Mesendoderm (in vitro differentiated cells): ENCODE data around the gene POLQ.
"Not testable (repeated sequence)": the region's sequence is repeated elsewhere in the genome, so short reads cannot be mapped to it uniquely, and the experiment has no call there.

ENCODE experiments used
- DNase-seq: peaks from one replicate; pipeline ENCODE4 v3.0.0; 2013
- H2AK5ac ChIP-seq: 2 replicates; pipeline ENCODE4 v1.6.1; 2013; ENCODE audit warnings: low read length, inconsistent platforms
- H2BK120ac ChIP-seq: 2 replicates; pipeline ENCODE4 v1.6.1; 2013; ENCODE audit warnings: low read depth, mild to moderate bottlenecking, low read length, moderate library complexity, mixed read lengths
- H2BK15ac ChIP-seq: replicated peaks from 2 replicates; pipeline ENCODE4 v1.6.1; 2013; ENCODE audit warnings: low read depth, mild to moderate bottlenecking, moderate library complexity
- H2BK5ac ChIP-seq: 2 replicates; pipeline ENCODE4 v1.6.1; 2013; ENCODE audit warnings: low read length, inconsistent platforms
- H3K18ac ChIP-seq: 2 replicates; pipeline ENCODE4 v1.6.1; 2013; ENCODE audit warnings: mild to moderate bottlenecking, low read length, mixed read lengths
- H3K23ac ChIP-seq: one replicate; pipeline ENCODE4 v1.6.1; 2013; ENCODE audit warnings: low read length
- H3K27ac ChIP-seq: 2 replicates; pipeline ENCODE4 v1.5.1; 2013; ENCODE audit warnings: low read depth, mild to moderate bottlenecking, inconsistent platforms, low read length, moderate library complexity
- H3K27me3 ChIP-seq: 2 replicates; pipeline ENCODE4 v1.6.1; 2013; ENCODE audit warnings: low read length, control low read depth, mild to moderate bottlenecking, inconsistent platforms; ENCODE audit not compliant: insufficient read depth, poor library complexity
- H3K36me3 ChIP-seq: 2 replicates; pipeline ENCODE4 v1.6.1; 2013; ENCODE audit warnings: low read length, inconsistent platforms; ENCODE audit not compliant: control insufficient read depth, insufficient read depth
- H3K4ac ChIP-seq: one replicate; pipeline ENCODE4 v1.6.1; 2013; ENCODE audit warnings: low read depth, mild to moderate bottlenecking, low read length, moderate library complexity
- H3K4me1 ChIP-seq: 2 replicates; pipeline ENCODE4 v1.6.1; 2013; ENCODE audit warnings: low read depth, low read length, inconsistent platforms; ENCODE audit not compliant: control insufficient read depth
- H3K4me2 ChIP-seq: 2 replicates; pipeline ENCODE4 v1.6.1; 2013; ENCODE audit warnings: low read length
- H3K4me3 ChIP-seq: 2 replicates; pipeline ENCODE4 v1.5.1; 2013; ENCODE audit warnings: mild to moderate bottlenecking, low read length
- H3K56ac ChIP-seq: one replicate; pipeline ENCODE4 v1.6.1; 2013; ENCODE audit warnings: low read length
- H3K79me1 ChIP-seq: 2 replicates; pipeline ENCODE4 v1.6.1; 2013; ENCODE audit warnings: low read length, inconsistent platforms
- H3K79me2 ChIP-seq: 2 replicates; pipeline ENCODE4 v1.6.1; 2013; ENCODE audit warnings: mild to moderate bottlenecking, low read length; ENCODE audit not compliant: control insufficient read depth, insufficient read depth
- H3K9ac ChIP-seq: 2 replicates; pipeline ENCODE4 v1.6.1; 2013; ENCODE audit warnings: low read length, inconsistent platforms
- H4K5ac ChIP-seq: one replicate; pipeline ENCODE4 v1.6.1; 2013; ENCODE audit warnings: low read length
- H4K8ac ChIP-seq: one replicate; pipeline ENCODE4 v1.6.1; 2013; ENCODE audit warnings: low read depth, mild to moderate bottlenecking, control low read depth, low read length, moderate library complexity
- WGBS: extraction: QIAGEN DNeasy Blood & Tissue Kit; methylation state at CpG from one replicate; pipeline ENCODE4 v1.1.7; 2013; ENCODE audit warnings: low lambda C conversion rate, missing lambda C conversion rate; ENCODE audit not compliant: insufficient coverage; ENCODE audit errors: extremely low coverage; 5-methylcytosine and 5-hydroxymethylcytosine counted together

Gene POLQ

GRCh38 chr3:121467085-121467484 lies 78.7 kb downstream of the POLQ start:
- Histone ChIP-seq H3K23ac (no peak overlapping the region), H3K79me2 (no peaks in the 10 kb centered on the region), H2BK5ac (no peak overlapping the region), H3K4me2 (no peak overlapping the region), H3K56ac (no peak overlapping the region), H4K5ac (no peak overlapping the region), H3K9ac (no peak overlapping the region), H3K27me3 (no peaks in the 10 kb centered on the region), H3K36me3 (no peaks in the 10 kb centered on the region), H3K27ac (no peak overlapping the region), H3K4ac (no peak overlapping the region), H3K18ac (no peak overlapping the region), H3K79me1 (no peaks in the 10 kb centered on the region), H2BK15ac (no peak overlapping the region), H2AK5ac (no peak overlapping the region), H2BK120ac (no peak overlapping the region), H3K4me3 (no peak overlapping the region), H4K8ac (no peak overlapping the region), H3K4me1 (no peaks in the 10 kb centered on the region)
- WGBS: no CpG with 5 or more reads among the region's 2 CpGs
- DNase-seq: no peak

GRCh38 chr3:121463745-121464144 lies 82.0 kb downstream of the POLQ start:
- H3K9ac ChIP-seq: no peak overlapping the region
- no peak overlapping the region for H3K4ac ChIP-seq
- no peak overlapping the region for H3K4me3 ChIP-seq
- H3K56ac ChIP-seq: no peak overlapping the region
- no peak for DNase-seq
- H3K79me2 ChIP-seq: no peaks in the 10 kb centered on the region
- H4K5ac ChIP-seq: no peak overlapping the region
- H3K27ac ChIP-seq: no peak overlapping the region
- no peak overlapping the region for H2BK120ac ChIP-seq
- H3K36me3 ChIP-seq: peaks cover 2% of the 10 kb centered on the region
- H3K79me1 ChIP-seq: no peaks in the 10 kb centered on the region
- H3K4me1 ChIP-seq: no peaks in the 10 kb centered on the region
- H3K27me3 ChIP-seq: no peaks in the 10 kb centered on the region
- no peak overlapping the region for H4K8ac ChIP-seq
- H2AK5ac ChIP-seq: no peak overlapping the region
- H3K18ac ChIP-seq: no peak overlapping the region
- no peak overlapping the region for H2BK5ac ChIP-seq
- H3K4me2 ChIP-seq: no peak overlapping the region
- no peak overlapping the region for H3K23ac ChIP-seq
- no peak overlapping the region for H2BK15ac ChIP-seq

GRCh38 chr3:121462565-121462964 lies 83.2 kb downstream of the POLQ start:
- no peak overlapping the region for H4K5ac ChIP-seq
- no peak overlapping the region for H3K27ac ChIP-seq
- peaks cover 5% of the 10 kb centered on the region for H3K36me3 ChIP-seq
- no peak overlapping the region for H3K9ac ChIP-seq
- no peak overlapping the region for H4K8ac ChIP-seq
- H3K4ac ChIP-seq: no peak overlapping the region
- no peak overlapping the region for H3K18ac ChIP-seq
- DNase-seq: no peak
- H3K27me3 ChIP-seq: no peaks in the 10 kb centered on the region
- H3K4me2 ChIP-seq: no peak overlapping the region
- H2BK15ac ChIP-seq: no peak overlapping the region
- no peak overlapping the region for H2BK5ac ChIP-seq
- H3K79me2 ChIP-seq: no peaks in the 10 kb centered on the region
- H2BK120ac ChIP-seq: no peak overlapping the region
- no peak overlapping the region for H3K23ac ChIP-seq
- H2AK5ac ChIP-seq: no peak overlapping the region
- no peaks in the 10 kb centered on the region for H3K79me1 ChIP-seq
- WGBS: no CpG with 5 or more reads among the region's 3 CpGs
- H3K4me1 ChIP-seq: no peaks in the 10 kb centered on the region
- H3K4me3 ChIP-seq: no peak overlapping the region
- H3K56ac ChIP-seq: no peak overlapping the region

GRCh38 chr3:121451752-121452151 lies 94.0 kb downstream of the POLQ start:
- H3K18ac ChIP-seq, H3K79me1 ChIP-seq, H3K9ac ChIP-seq, H2BK120ac ChIP-seq, H3K56ac ChIP-seq, H3K23ac ChIP-seq, H3K4ac ChIP-seq, H3K27me3 ChIP-seq, H2AK5ac ChIP-seq, H2BK15ac ChIP-seq, H3K27ac ChIP-seq, H3K4me2 ChIP-seq, DNase-seq, H4K8ac ChIP-seq, H2BK5ac ChIP-seq, H4K5ac ChIP-seq, H3K36me3 ChIP-seq, H3K4me3 ChIP-seq, H3K4me1 ChIP-seq, H3K79me2 ChIP-seq: not testable (repeated sequence)
- no CpG with 5 or more reads among the region's 12 CpGs for WGBS

- Histone ChIP-seq H2BK5ac (no peak overlapping the region), H3K4me2 (no peak overlapping the region)
- WGBS: no CpG with 5 or more reads among the region's 1 CpG
Observed at GRCh38 chr3:121443456-121443855, 102.3 kb downstream of the POLQ start.

GRCh38 chr3:121436641-121437040 lies 109.1 kb downstream of the POLQ start:
- H4K8ac ChIP-seq: no peak overlapping the region
- H2BK5ac ChIP-seq: no peak overlapping the region
- peaks cover 2% of the 10 kb centered on the region for H3K36me3 ChIP-seq
- DNase-seq: no peak
- H2BK15ac ChIP-seq: no peak overlapping the region
- H3K4me1 ChIP-seq: no peaks in the 10 kb centered on the region
- no peak overlapping the region for H2AK5ac ChIP-seq
- H3K4ac ChIP-seq: no peak overlapping the region
- no peaks in the 10 kb centered on the region for H3K79me2 ChIP-seq
- no peak overlapping the region for H3K4me3 ChIP-seq
- H2BK120ac ChIP-seq: no peak overlapping the region
- H4K5ac ChIP-seq: no peak overlapping the region
- H3K4me2 ChIP-seq: no peak overlapping the region
- no peaks in the 10 kb centered on the region for H3K79me1 ChIP-seq
- no peaks in the 10 kb centered on the region for H3K27me3 ChIP-seq
- no CpG with 5 or more reads among the region's 3 CpGs for WGBS
- H3K18ac ChIP-seq: no peak overlapping the region
- H3K56ac ChIP-seq: no peak overlapping the region
- H3K27ac ChIP-seq: no peak overlapping the region
- H3K23ac ChIP-seq: no peak overlapping the region
- H3K9ac ChIP-seq: no peak overlapping the region

More at GRCh38 chr3:121443456-121443855, 102.3 kb downstream of the POLQ start:
- Histone ChIP-seq H2BK15ac (no peak overlapping the region), H3K79me1 (no peaks in the 10 kb centered on the region), H3K18ac (no peak overlapping the region), H2BK120ac (no peak overlapping the region), H3K56ac (no peak overlapping the region), H3K27me3 (no peaks in the 10 kb centered on the region), H3K9ac (no peak overlapping the region), H2AK5ac (no peak overlapping the region), H3K4me1 (no peaks in the 10 kb centered on the region), H3K4ac (no peak overlapping the region), H3K27ac (no peak overlapping the region), H4K5ac (no peak overlapping the region), H3K36me3 (no peaks in the 10 kb centered on the region), H4K8ac (no peak overlapping the region), H3K79me2 (no peaks in the 10 kb centered on the region), H3K23ac (no peak overlapping the region), H3K4me3 (no peak overlapping the region)
- DNase-seq: no peak
